ENCODE measurements around the gene AQR. TPM values are rescaled to one million over a fixed set of nuclear protein-coding genes. Genes with fewer than 3 reads are reported as not detected.

The AQR gene
- total RNA-seq, 1 experiment from 2014 or later = 62.1 TPM

GRCh38 chr15:34900748-34901147 is 68.8 kb downstream of the AQR start (continued):
- TF ChIP-seq GRHL2 (CRISPR knock-in tag; IDR thresholded peaks at IDR 0.05; ENCODE audit: insufficient replicate concordance, severe bottlenecking) = no peak

GRCh38 chr15:34896183-34896582 is 73.4 kb downstream of the AQR start:
- CTCF ChIA-PET = no interaction called here
- peaks cover 23% of the 10 kb centered on the region for H3K9me3 Mint-ChIP-seq

GRCh38 chr15:34893967-34894366 is 75.6 kb downstream of the AQR start:
- CTCF ChIA-PET = no interaction called here
- Mint-ChIP-seq H3K4me3 (no peak overlapping the region), H3K27ac (peak overlapping the region; percentile 50; the same call in 1 of the 2 replicates), H3K36me3 (peaks cover 74% of the 10 kb centered on the region), H3K9me3 (peaks cover 23% of the 10 kb centered on the region), H3K27me3 (ENCODE audit: low read depth) (no peaks in the 10 kb centered on the region), H3K4me1 (peaks cover 2% of the 10 kb centered on the region; the same call in 1 of the 2 replicates)
- ATAC-seq = no peak
- POLR2A ChIA-PET = no interaction called here
- no peak for DNase-seq (ENCODE audit: low spot score)
- TF ChIP-seq ETV6 (CRISPR knock-in tag; IDR thresholded peaks at IDR 0.05) = no peak
- TF ChIP-seq JAZF1 (CRISPR knock-in tag; IDR thresholded peaks at IDR 0.05) = no peak
- TF ChIP-seq MXD4 (CRISPR knock-in tag; IDR thresholded peaks at IDR 0.05; ENCODE audit: borderline replicate concordance) = no peak
- no peak for TF ChIP-seq STAT6 (CRISPR knock-in tag; conservative IDR thresholded peaks at IDR 0.05; ENCODE audit: low read depth)

More at GRCh38 chr15:34896183-34896582, 73.4 kb downstream of the AQR start:
- DNase-seq (ENCODE audit: low spot score) (no peak), ATAC-seq (no peak)
- POLR2A ChIA-PET = no interaction called here
- Mint-ChIP-seq H3K36me3 (peaks cover 76% of the 10 kb centered on the region), H3K4me3 (no peak overlapping the region), H3K27ac (no peak overlapping the region), H3K4me1 (peaks cover 1% of the 10 kb centered on the region; the same call in 1 of the 2 replicates), H3K27me3 (ENCODE audit: low read depth) (no peaks in the 10 kb centered on the region)
- TF ChIP-seq AFF4 (CRISPR knock-in tag; IDR thresholded peaks at IDR 0.05; ENCODE audit: borderline replicate concordance) (no peak), GABPB1 (CRISPR knock-in tag; IDR thresholded peaks at IDR 0.05) (no peak), MXD4 (CRISPR knock-in tag; IDR thresholded peaks at IDR 0.05; ENCODE audit: borderline replicate concordance) (no peak), ATF1 (CRISPR knock-in tag; IDR thresholded peaks at IDR 0.05) (no peak), NR3C1 (CRISPR knock-in tag; conservative IDR thresholded peaks at IDR 0.05; ENCODE audit: low read depth) (no peak), CBFB (CRISPR knock-in tag; IDR thresholded peaks at IDR 0.05; ENCODE audit: low read depth) (no peak), SOX15 (CRISPR knock-in tag; IDR thresholded peaks at IDR 0.05) (no peak), CREM (CRISPR knock-in tag; IDR thresholded peaks at IDR 0.05) (no peak), EMX1 (CRISPR knock-in tag; IDR thresholded peaks at IDR 0.05) (no peak)

- H3K36me3 Mint-ChIP-seq = peaks cover 75% of the 10 kb centered on the region
- 0 out of 2 replicates have a peak overlapping the region, but pooled peaks have one; percentile 50 for H3K27ac Mint-ChIP-seq
- POLR2A ChIA-PET = no interaction called here
- H3K9me3 Mint-ChIP-seq = peaks cover 23% of the 10 kb centered on the region
- peaks cover 2% of the 10 kb centered on the region; the same call in 1 of the 2 replicates for H3K4me1 Mint-ChIP-seq
- ATAC-seq = peak; percentile 79
- no peaks in the 10 kb centered on the region for H3K27me3 Mint-ChIP-seq (ENCODE audit: low read depth)
- no peak for DNase-seq (ENCODE audit: low spot score)
- H3K4me3 Mint-ChIP-seq = no peak overlapping the region
- CTCF ChIA-PET = no interaction called here
- TF ChIP-seq ZNF396 (CRISPR knock-in tag; IDR thresholded peaks at IDR 0.05; ENCODE audit: borderline replicate concordance) = no peak
- no peak for TF ChIP-seq ZNF423 (CRISPR knock-in tag; IDR thresholded peaks at IDR 0.05)
- TF ChIP-seq ZNF281 (CRISPR knock-in tag; IDR thresholded peaks at IDR 0.05) = no peak
- TF ChIP-seq NR2C2 (CRISPR knock-in tag; IDR thresholded peaks at IDR 0.05) = no peak
- TF ChIP-seq ERG (CRISPR knock-in tag; IDR thresholded peaks at IDR 0.05) = no peak
- TF ChIP-seq MLX (CRISPR knock-in tag; IDR thresholded peaks at IDR 0.05) = no peak
- TF ChIP-seq TEAD1 (CRISPR knock-in tag; IDR thresholded peaks at IDR 0.05) = no peak
These were observed 76.5 kb downstream of the AQR start for GRCh38 chr15:34892963-34893591.

Measured in WTC11 (cell line).